Measurements from ENCODE around the gene SIT1. TPM values are rescaled to one million over a fixed set of nuclear protein-coding genes. Genes with fewer than 3 reads are reported as not detected.

The SIT1 gene
- polyA plus RNA-seq, 2 of the 4 experiments (the other 2 are of a cell fraction), result not detected

GRCh38 chr9:35656831-35657545, 6.3 kb upstream of the SIT1 start:
- 46% methylated on average over 25 of the region's 25 CpGs for WGBS (ENCODE audit: missing lambda C conversion rate)
- ATAC-seq, result peak; percentile 19 to 44
- H3K4me2 ChIP-seq, result peak overlapping the region; percentile 83
- H3K27ac ChIP-seq, result peak overlapping the region; percentile 65 to 98
- POLR2A ChIA-PET, result interaction anchor here (1.0 to 3.1 kb wide), 9 partner anchors 11 to 139 kb away, joined by 3 to 38 read pairs (median 7); partner anchors contain the start of genes CREB3, GBA2, RGP1 and TESK1
- TF ChIP-seq NFE2L2 (conservative IDR thresholded peaks at IDR 0.05; ENCODE audit: low read length) (no peak), TP53 (CRISPR knock-in tag; IDR thresholded peaks at IDR 0.05) (no peak), HES2 (IDR thresholded peaks at IDR 0.05) (no peak), SREBF2 (IDR thresholded peaks at IDR 0.05) (no peak), POLR2A (IDR thresholded peaks at IDR 0.05; ENCODE audit: low read length) (no peak), MAZ (IDR thresholded peaks at IDR 0.05; ENCODE audit: borderline replicate concordance, low read depth, low read length) (no peak), NR3C1 (IDR thresholded peaks at IDR 0.05) (no peak), CTCF (IDR thresholded peaks at IDR 0.05) (no peak), FOSL2 (IDR thresholded peaks at IDR 0.05) (no peak), FOSL2 (CRISPR knock-in tag; IDR thresholded peaks at IDR 0.05) (no peak), MAFK (IDR thresholded peaks at IDR 0.05; ENCODE audit: partially characterized antibody) (no peak), HMGXB4 (CRISPR knock-in tag; IDR thresholded peaks at IDR 0.05; ENCODE audit: borderline replicate concordance) (no peak), KDM1A (IDR thresholded peaks at IDR 0.05; ENCODE audit: low read depth) (no peak), POLR2AphosphoS2 (conservative IDR thresholded peaks at IDR 0.05; ENCODE audit: low read length) (no peak), HOXB13 (CRISPR knock-in tag; IDR thresholded peaks at IDR 0.05; ENCODE audit: low read depth) (no peak), MAX (IDR thresholded peaks at IDR 0.05) (no peak)
- TF ChIP-seq, protein P1, sequence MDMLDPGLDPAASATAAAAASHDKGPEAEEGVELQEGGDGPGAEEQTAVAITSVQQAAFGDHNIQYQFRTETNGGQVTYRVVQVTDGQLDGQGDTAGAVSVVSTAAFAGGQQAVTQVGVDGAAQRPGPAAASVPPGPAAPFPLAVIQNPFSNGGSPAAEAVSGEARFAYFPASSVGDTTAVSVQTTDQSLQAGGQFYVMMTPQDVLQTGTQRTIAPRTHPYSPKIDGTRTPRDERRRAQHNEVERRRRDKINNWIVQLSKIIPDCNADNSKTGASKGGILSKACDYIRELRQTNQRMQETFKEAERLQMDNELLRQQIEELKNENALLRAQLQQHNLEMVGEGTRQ (IDR thresholded peaks at IDR 0.05), result no peak
- CTCF ChIA-PET, result interaction anchor here (1.1 to 21.5 kb wide), 14 partner anchors 8 to 238 kb away, joined by 3 to 498 read pairs (median 9); partner anchors contain the start of genes ARHGEF39, CA9, CREB3 and TLN1
- peak overlapping the region; percentile 39 for H3K4me3 ChIP-seq
- FAIRE-seq, result no peak
- H3K9me3 ChIP-seq, result no peaks in the 10 kb centered on the region
- peaks cover 33% of the 10 kb centered on the region for H3K4me1 ChIP-seq
- DNase-seq (ENCODE audit: low read depth in 1 of 2, low spot score in 1 of 2), result no peak

DNA sequence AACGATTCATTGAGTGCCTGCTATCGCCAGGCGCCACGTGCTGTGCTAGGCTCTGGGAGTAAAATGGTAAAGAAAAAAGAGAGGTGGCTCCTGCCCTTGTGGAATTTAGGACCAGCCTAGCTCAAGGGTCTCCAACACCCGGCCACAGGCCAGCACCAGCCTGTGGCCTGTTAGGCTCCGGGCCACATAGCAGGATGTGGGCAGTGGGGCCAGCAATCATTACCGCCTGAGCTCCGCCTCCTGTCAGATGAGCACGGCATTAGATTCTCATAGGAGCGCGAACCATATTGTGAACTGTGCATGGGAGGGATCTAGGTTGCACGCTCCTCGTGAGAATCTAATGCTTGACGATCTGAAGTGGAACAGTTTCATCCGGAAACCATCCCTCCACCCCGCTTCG, 5.6 kb upstream of the SIT1 start:
- H3K9me3 ChIP-seq, result no peaks in the 10 kb centered on the region
- ATAC-seq (no peak), FAIRE-seq (no peak), DNase-seq (ENCODE audit: low read depth in 1 of 2, low spot score in 1 of 2) (no peak)
- no peak overlapping the region for H3K4me3 ChIP-seq
- H3K4me2 ChIP-seq, result no peak overlapping the region
- POLR2A ChIA-PET, result interaction anchor here (3.1 kb wide), 1 partner anchor 75 kb away, joined by 38 read pairs; the partner anchor contains the start of genes CREB3 and TLN1
- H3K4me1 ChIP-seq, result peaks cover 39% of the 10 kb centered on the region
- H3K27ac ChIP-seq, result no peak overlapping the region
- 92% methylated on average over 17 of the region's 17 CpGs for WGBS (ENCODE audit: missing lambda C conversion rate)
- CTCF ChIA-PET, result interaction anchor here (1.2 to 21.5 kb wide), 11 partner anchors 9 to 239 kb away, joined by 3 to 498 read pairs (median 6); partner anchors contain the start of genes ARHGEF39, CA9, CREB3 and TLN1
- TF ChIP-seq HOXB5 (CRISPR knock-in tag; IDR thresholded peaks at IDR 0.05), result no peak
- TF ChIP-seq RNF2 (IDR thresholded peaks at IDR 0.05; ENCODE audit: borderline replicate concordance, low read depth), result no peak
- no peak for TF ChIP-seq JUN (IDR thresholded peaks at IDR 0.05)
- no peak for TF ChIP-seq FOXS1 (CRISPR knock-in tag; IDR thresholded peaks at IDR 0.05)
- no peak for TF ChIP-seq TP53 (CRISPR knock-in tag; IDR thresholded peaks at IDR 0.05)
- no peak for TF ChIP-seq CHD2 (IDR thresholded peaks at IDR 0.05; ENCODE audit: low read length, partially characterized antibody)
- no peak for TF ChIP-seq E2F6 (IDR thresholded peaks at IDR 0.05; ENCODE audit: borderline replicate concordance, low read depth)
- no peak for TF ChIP-seq POLR2A (IDR thresholded peaks at IDR 0.05; ENCODE audit: low read length)
- no peak for TF ChIP-seq MAFK (IDR thresholded peaks at IDR 0.05; ENCODE audit: partially characterized antibody)
- TF ChIP-seq SMC3 (IDR thresholded peaks at IDR 0.05), result no peak
- no peak for TF ChIP-seq HMGXB4 (CRISPR knock-in tag; IDR thresholded peaks at IDR 0.05; ENCODE audit: borderline replicate concordance)
- TF ChIP-seq RAD21 (conservative IDR thresholded peaks at IDR 0.05 in 1 of 2, IDR thresholded peaks at IDR 0.05 in 1 of 2), result no peak
- TF ChIP-seq MYC (IDR thresholded peaks at IDR 0.05; ENCODE audit: borderline replicate concordance, low read length), result no peak
- TF ChIP-seq RCOR1 (IDR thresholded peaks at IDR 0.05; ENCODE audit: low read depth, low read length), result no peak
- TF ChIP-seq HEYL (CRISPR knock-in tag; IDR thresholded peaks at IDR 0.05), result no peak
- TF ChIP-seq MAX (IDR thresholded peaks at IDR 0.05), result no peak
- no peak for TF ChIP-seq ZC3H11A (IDR thresholded peaks at IDR 0.05)
